T-helper 2 cell (primary cell): ENCODE measurements around the gene PLOD3.

Source experiments
- DNase-seq, 5 experiments: peaks; one replicate each; pipeline versions ENCODE4 v3.0.0 to v3.0.0-alpha.2; 2012 to 2022

The PLOD3 gene

GRCh38 chr7:101164071-101164840 lies 53.1 kb downstream of the PLOD3 start:
- no peak for DNase-seq

GRCh38 chr7:101163279-101164070 lies 53.9 kb downstream of the PLOD3 start:
- peak in 1 of 5 experiments; percentile 48 for DNase-seq

GRCh38 chr7:101162551-101163278 lies 54.7 kb downstream of the PLOD3 start:
- peak in 1 of 5 experiments; percentile 29 for DNase-seq

- no peak for DNase-seq
Observed at GRCh38 chr7:101161692-101162471, 55.5 kb downstream of the PLOD3 start.

- no peak for DNase-seq
Observed at GRCh38 chr7:101160910-101161309, 56.5 kb downstream of the PLOD3 start.

- DNase-seq, result no peak
Observed at GRCh38 chr7:101159696-101160674, 57.4 kb downstream of the PLOD3 start.

- no peak for DNase-seq
Observed at GRCh38 chr7:101156866-101157589, 60.4 kb downstream of the PLOD3 start.

GRCh38 chr7:101156277-101156676 lies 61.1 kb downstream of the PLOD3 start:
- no peak for DNase-seq
